HG02798 (cell line): ENCODE measurements around the gene LIMA1.
"Not testable (repeated sequence)": the region's sequence is repeated elsewhere in the genome, so short reads cannot be mapped to it uniquely, and the experiment has no call there.

ENCODE experiments used
- ATAC-seq: cut with Tn5 transposase; IDR thresholded peaks from one replicate; pipeline ENCODE4 v1.9.1; 2021; ENCODE audit warnings: mild to moderate bottlenecking; ENCODE audit not compliant: unreplicated experiment, poor library complexity

Gene LIMA1

GRCh38 chr12:50290692-50291091 is 7.4 kb upstream of the LIMA1 start:
- not testable (repeated sequence) for ATAC-seq

- ATAC-seq, result no peak
Measured at GRCh38 chr12:50287271-50287670, 4.0 kb upstream of the LIMA1 start.

- no peak for ATAC-seq
Measured at GRCh38 chr12:50285253-50285652, 1.9 kb upstream of the LIMA1 start.

- ATAC-seq, result no peak
Measured at GRCh38 chr12:50282721-50283228, 545 bp downstream of the LIMA1 start.

GRCh38 chr12:50279501-50279900 is 3.8 kb downstream of the LIMA1 start:
- no peak for ATAC-seq

- ATAC-seq, result no peak
Measured at GRCh38 chr12:50276912-50277671, 6.2 kb downstream of the LIMA1 start.

- no peak for ATAC-seq
Measured at GRCh38 chr12:50276068-50276467, 7.3 kb downstream of the LIMA1 start.

- no peak for ATAC-seq
Measured at GRCh38 chr12:50275556-50275955, 7.8 kb downstream of the LIMA1 start.

- ATAC-seq, result not testable (repeated sequence)
Measured at GRCh38 chr12:50275127-50275526, 8.2 kb downstream of the LIMA1 start.

- ATAC-seq, result no peak
Measured at GRCh38 chr12:50271724-50272247, 11.5 kb downstream of the LIMA1 start.

GRCh38 chr12:50268482-50268881 is 14.8 kb downstream of the LIMA1 start:
- ATAC-seq, result no peak

- ATAC-seq, result no peak
Measured at GRCh38 chr12:50265770-50266524, 17.4 kb downstream of the LIMA1 start.

GRCh38 chr12:50263832-50264231 is 19.5 kb downstream of the LIMA1 start:
- ATAC-seq, result no peak

GRCh38 chr12:50261654-50262053 is 21.7 kb downstream of the LIMA1 start:
- ATAC-seq, result no peak

- ATAC-seq, result no peak
Measured at GRCh38 chr12:50258167-50258551, 25.2 kb downstream of the LIMA1 start.

- ATAC-seq, result no peak
Measured at GRCh38 chr12:50257236-50258166, 25.8 kb downstream of the LIMA1 start.

- no peak for ATAC-seq
Measured at GRCh38 chr12:50256761-50257160, 26.6 kb downstream of the LIMA1 start.

- no peak for ATAC-seq
Measured at GRCh38 chr12:50252977-50253602, 30.2 kb downstream of the LIMA1 start.

GRCh38 chr12:50251619-50252252 is 31.6 kb downstream of the LIMA1 start:
- no peak for ATAC-seq
